ENCODE measurements around the gene SEMA3A. TPM values are rescaled to one million over a fixed set of nuclear protein-coding genes. Genes with fewer than 3 reads are reported as not detected.
A peak's percentile ranks its signal among the peaks of the same experiment; 100 is the strongest.

The SEMA3A gene
- total and polyA plus RNA-seq, 2 of the 4 experiments (the other 2 are of a cell fraction), result 31.2 to 213 TPM

GRCh38 chr7:84152995-84153394, 41.6 kb downstream of the SEMA3A start:
- no peak overlapping the region for H3K4me3 ChIP-seq (ENCODE audit: insufficient read depth, low read depth, low read length)
- no peak overlapping the region for H4K91ac ChIP-seq (ENCODE audit: insufficient read depth, low read depth, low read length)
- no peak overlapping the region; the same call in 1 of the 2 replicates for H3K56ac ChIP-seq (ENCODE audit: extremely low read depth, insufficient read depth, low read length)
- no peak for DNase-seq
- H3K9ac ChIP-seq (ENCODE audit: low read depth, low read length), result no peak overlapping the region
- CTCF ChIA-PET, result no interaction called here
- H3K4ac ChIP-seq (ENCODE audit: low read depth, low read length), result no peak overlapping the region
- no peak for ATAC-seq (ENCODE audit: low read depth)
- no peak overlapping the region for H4K8ac ChIP-seq (ENCODE audit: low read depth in 2 of 2, low read length in 2 of 2)
- peak overlapping the region; percentile 24 for H2BK5ac ChIP-seq (ENCODE audit: low read depth, low read length, poor library complexity, severe bottlenecking)
- H3K36me3 ChIP-seq (ENCODE audit: control insufficient read depth, insufficient read depth, low read length), result peaks cover 2% of the 10 kb centered on the region; the same call in 1 of the 2 replicates
- H4K20me1 ChIP-seq (ENCODE audit: insufficient read depth, low read length), result peaks cover 4% of the 10 kb centered on the region; the same call in 1 of the 2 replicates
- TF ChIP-seq USF2 (IDR thresholded peaks at IDR 0.05; ENCODE audit: low read depth, low read length) (no peak), RFX5 (IDR thresholded peaks at IDR 0.05; ENCODE audit: low read depth, low read length) (no peak), MXI1 (IDR thresholded peaks at IDR 0.05; ENCODE audit: borderline replicate concordance, low read depth, low read length) (no peak), SMC3 (IDR thresholded peaks at IDR 0.05; ENCODE audit: low read depth, low read length) (no peak), POLR2A (IDR thresholded peaks at IDR 0.05; ENCODE audit: low read depth, low read length) (no peak), CEBPB (IDR thresholded peaks at IDR 0.05; ENCODE audit: low read depth, low read length) (no peak), FOS (IDR thresholded peaks at IDR 0.05; ENCODE audit: low read depth, low read length) (no peak), NFE2L2 (IDR thresholded peaks at IDR 0.05; ENCODE audit: low read depth, low read length) (no peak), CHD1 (IDR thresholded peaks at IDR 0.05; ENCODE audit: low read depth, low read length) (no peak), MAZ (IDR thresholded peaks at IDR 0.05; ENCODE audit: borderline replicate concordance, low read depth, low read length) (no peak), MAFK (IDR thresholded peaks at IDR 0.05; ENCODE audit: low read depth, low read length) (no peak), RAD21 (IDR thresholded peaks at IDR 0.05; ENCODE audit: low read length) (no peak)
- TF ChIP-seq, protein P1, sequence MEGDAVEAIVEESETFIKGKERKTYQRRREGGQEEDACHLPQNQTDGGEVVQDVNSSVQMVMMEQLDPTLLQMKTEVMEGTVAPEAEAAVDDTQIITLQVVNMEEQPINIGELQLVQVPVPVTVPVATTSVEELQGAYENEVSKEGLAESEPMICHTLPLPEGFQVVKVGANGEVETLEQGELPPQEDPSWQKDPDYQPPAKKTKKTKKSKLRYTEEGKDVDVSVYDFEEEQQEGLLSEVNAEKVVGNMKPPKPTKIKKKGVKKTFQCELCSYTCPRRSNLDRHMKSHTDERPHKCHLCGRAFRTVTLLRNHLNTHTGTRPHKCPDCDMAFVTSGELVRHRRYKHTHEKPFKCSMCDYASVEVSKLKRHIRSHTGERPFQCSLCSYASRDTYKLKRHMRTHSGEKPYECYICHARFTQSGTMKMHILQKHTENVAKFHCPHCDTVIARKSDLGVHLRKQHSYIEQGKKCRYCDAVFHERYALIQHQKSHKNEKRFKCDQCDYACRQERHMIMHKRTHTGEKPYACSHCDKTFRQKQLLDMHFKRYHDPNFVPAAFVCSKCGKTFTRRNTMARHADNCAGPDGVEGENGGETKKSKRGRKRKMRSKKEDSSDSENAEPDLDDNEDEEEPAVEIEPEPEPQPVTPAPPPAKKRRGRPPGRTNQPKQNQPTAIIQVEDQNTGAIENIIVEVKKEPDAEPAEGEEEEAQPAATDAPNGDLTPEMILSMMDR (conservative IDR thresholded peaks at IDR 0.05; ENCODE audit: low read depth, low read length), result no peak
- H3K4me1 ChIP-seq (ENCODE audit: control insufficient read depth, insufficient read depth, low read length), result peaks cover 2% of the 10 kb centered on the region
- intact Hi-C loops (cut with micrococcal nuclease), result no loop called here
- no peak overlapping the region for H2BK120ac ChIP-seq (ENCODE audit: low read depth, low read length)
- H3K79me1 ChIP-seq (ENCODE audit: low read depth in 1 of 2, low read length in 2 of 2), result peaks cover 4 to 36% of the 10 kb centered on the region in 2 experiments
- no peak overlapping the region for H3K14ac ChIP-seq (replicated peaks; ENCODE audit: low read depth, low read length)
- in situ Hi-C loops (cut with MboI; ENCODE audit: low sequenced_read_pairs), result no loop called here
- no peak overlapping the region for H2AK5ac ChIP-seq (ENCODE audit: low read depth, low read length)
- no peak overlapping the region for H3K4me2 ChIP-seq (ENCODE audit: low read depth, low read length)
- H3K9me1 ChIP-seq (ENCODE audit: insufficient read depth, low read length), result no peaks in the 10 kb centered on the region
- dilution Hi-C loops (cut with HindIII; ENCODE audit: low sequenced_read_pairs, unreplicated experiment), result no loop called here
- no peaks in the 10 kb centered on the region for H3K27me3 ChIP-seq (ENCODE audit: control insufficient read depth, insufficient read depth, low read length)
- no peak overlapping the region for H3K18ac ChIP-seq (ENCODE audit: low read depth, low read length)
- no peak overlapping the region for H3K23ac ChIP-seq (ENCODE audit: low read depth, low read length)
- no peak overlapping the region for H2AFZ ChIP-seq (replicated peaks; ENCODE audit: low read length, poor library complexity)
- H4K5ac ChIP-seq (ENCODE audit: low read depth, low read length), result no peak overlapping the region
- H3K9me3 ChIP-seq (ENCODE audit: control insufficient read depth, insufficient read depth, low read length), result no peaks in the 10 kb centered on the region
- H2AK9ac ChIP-seq (replicated peaks; ENCODE audit: low read depth, low read length, poor library complexity), result no peak overlapping the region
- BruUV-seq (replicated peaks), result no TSS peak
- POLR2A ChIA-PET (ENCODE audit: unreplicated experiment), result no interaction called here
- no peak overlapping the region for H2BK20ac ChIP-seq (ENCODE audit: low read depth, low read length)
- H2BK15ac ChIP-seq (ENCODE audit: low read depth, low read length), result no peak overlapping the region
- no peak overlapping the region for H3K27ac ChIP-seq (ENCODE audit: insufficient read depth, low read length)
